Suprapubic skin (tissue), 4 donors: ENCODE measurements around the gene CALN1.

Experiments
- CTCF ChIP-seq, 2 donors: fragments of 200-600 bp in 1 of 2; fragments of 450-650 bp in 1 of 2; sonication (generic) in 1 of 2; IDR thresholded peaks; one replicate each; pipeline ENCODE4 v1.5.1; 2016 to 2019; ENCODE audit warnings: antibody characterized with exemption in 2 of 2, mild to moderate bottlenecking in 1 of 2, moderate library complexity in 1 of 2
- POLR2A ChIP-seq, 2 donors: fragments of 450-650 bp; IDR thresholded peaks; one replicate each; pipeline ENCODE4 v1.6.1; 2017; ENCODE audit warnings: antibody characterized with exemption in 2 of 2, mild to moderate bottlenecking in 2 of 2, moderate library complexity in 2 of 2
- POLR2AphosphoS5 ChIP-seq, 3 donors: sonication (generic); formaldehyde crosslinking; IDR thresholded peaks; one replicate each; pipeline ENCODE4 v1.6.1; 2017; ENCODE audit warnings: antibody characterized with exemption in 3 of 3

GRCh38 chr7:72260406-72260805 is 151.7 kb downstream of the CALN1 start:
- TF ChIP-seq CTCF (IDR thresholded peaks at IDR 0.05) (no peak), POLR2AphosphoS5 (IDR thresholded peaks at IDR 0.05) (no peak), POLR2A (IDR thresholded peaks at IDR 0.05) (no peak)
